Keratinocyte (primary cell): ENCODE results near the gene CSNK2A2.

ENCODE experiments used
- EZH2 ChIP-seq: IDR thresholded peaks from one replicate; pipeline ENCODE4 v1.6.1; 2012; ENCODE audit warnings: inconsistent platforms, mild to moderate bottlenecking, low read length, moderate library complexity
- TF ChIP-seq, protein P1 (sequence below), 3 experiments: IDR thresholded peaks in 1 of 3; conservative IDR thresholded peaks in 1 of 3; optimal IDR thresholded peaks in 1 of 3; 2 replicates in 2 of 3; 3 replicates in 1 of 3; pipeline versions ENCODE3 to v1.5.1; 2011; ENCODE audit warnings: low read length in 3 of 3, mild to moderate bottlenecking in 3 of 3, moderate library complexity in 2 of 3, control low read depth in 1 of 3, inconsistent platforms in 1 of 3; ENCODE audit not compliant: insufficient read depth in 2 of 3; ENCODE audit errors: extremely low read depth in 1 of 3

DNA sequence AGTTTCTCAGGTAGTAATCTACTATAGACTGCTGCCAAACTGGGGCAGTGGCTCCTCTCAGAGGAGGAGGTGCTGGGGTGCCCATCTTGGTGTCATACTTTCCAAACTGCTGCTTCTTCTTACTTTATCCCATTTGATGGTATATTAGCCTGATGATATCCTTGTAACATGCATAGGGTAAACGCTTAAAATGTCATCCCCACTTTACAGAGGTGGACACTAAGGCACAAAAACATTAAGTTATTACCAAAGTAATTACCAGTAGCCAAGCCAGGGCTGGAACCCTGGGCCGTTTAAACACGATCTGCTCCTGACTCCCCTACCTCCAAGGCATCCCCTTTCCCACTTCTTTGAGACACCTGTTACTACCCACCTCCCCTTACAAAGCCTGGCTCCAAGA, 37.8 kb upstream of the CSNK2A2 start:
- TF ChIP-seq, protein P1, sequence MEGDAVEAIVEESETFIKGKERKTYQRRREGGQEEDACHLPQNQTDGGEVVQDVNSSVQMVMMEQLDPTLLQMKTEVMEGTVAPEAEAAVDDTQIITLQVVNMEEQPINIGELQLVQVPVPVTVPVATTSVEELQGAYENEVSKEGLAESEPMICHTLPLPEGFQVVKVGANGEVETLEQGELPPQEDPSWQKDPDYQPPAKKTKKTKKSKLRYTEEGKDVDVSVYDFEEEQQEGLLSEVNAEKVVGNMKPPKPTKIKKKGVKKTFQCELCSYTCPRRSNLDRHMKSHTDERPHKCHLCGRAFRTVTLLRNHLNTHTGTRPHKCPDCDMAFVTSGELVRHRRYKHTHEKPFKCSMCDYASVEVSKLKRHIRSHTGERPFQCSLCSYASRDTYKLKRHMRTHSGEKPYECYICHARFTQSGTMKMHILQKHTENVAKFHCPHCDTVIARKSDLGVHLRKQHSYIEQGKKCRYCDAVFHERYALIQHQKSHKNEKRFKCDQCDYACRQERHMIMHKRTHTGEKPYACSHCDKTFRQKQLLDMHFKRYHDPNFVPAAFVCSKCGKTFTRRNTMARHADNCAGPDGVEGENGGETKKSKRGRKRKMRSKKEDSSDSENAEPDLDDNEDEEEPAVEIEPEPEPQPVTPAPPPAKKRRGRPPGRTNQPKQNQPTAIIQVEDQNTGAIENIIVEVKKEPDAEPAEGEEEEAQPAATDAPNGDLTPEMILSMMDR (optimal IDR thresholded peaks at IDR 0.05 in 1 of 3, IDR thresholded peaks at IDR 0.05 in 1 of 3, conservative IDR thresholded peaks at IDR 0.05 in 1 of 3; ENCODE audit: extremely low read depth in 1 of 3, insufficient read depth in 2 of 3, low read length in 3 of 3): no peak
- no peak for TF ChIP-seq EZH2
